CD4-positive, alpha-beta T cell treated with Interferon gamma for 1 hour (primary cell): Measurements from ENCODE around the gene C10orf71.
A peak's percentile ranks its signal among the peaks of the same experiment; 100 is the strongest.

Experiments used
- DNase-seq: peaks from one replicate; pipeline ENCODE4 v3.0.0-alpha.2; 2020

The C10orf71 gene

GRCh38 chr10:49294731-49295130 lies 4.2 kb upstream of the C10orf71 start:
- DNase-seq = no peak

DNA sequence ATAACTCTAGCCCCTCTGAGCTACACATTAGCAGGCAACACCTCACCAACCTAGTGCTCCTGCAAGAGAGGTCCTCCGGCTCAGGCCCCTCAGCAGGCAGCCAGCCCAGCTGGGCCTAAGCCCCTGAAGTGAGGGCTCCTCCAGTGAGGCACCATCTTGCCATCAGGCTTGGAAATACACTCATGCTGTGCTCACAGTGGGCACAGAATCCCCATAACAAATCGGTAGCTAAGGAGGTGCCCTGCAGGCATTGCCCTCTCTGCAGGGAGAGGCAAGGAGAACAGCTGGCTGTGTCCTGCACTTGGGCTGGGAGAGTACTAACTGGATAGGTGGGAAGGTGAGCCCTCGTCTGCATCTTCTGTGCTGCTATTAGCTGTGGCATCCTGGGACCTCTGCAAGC lies 3.7 kb upstream of the C10orf71 start:
- no peak for DNase-seq

DNA sequence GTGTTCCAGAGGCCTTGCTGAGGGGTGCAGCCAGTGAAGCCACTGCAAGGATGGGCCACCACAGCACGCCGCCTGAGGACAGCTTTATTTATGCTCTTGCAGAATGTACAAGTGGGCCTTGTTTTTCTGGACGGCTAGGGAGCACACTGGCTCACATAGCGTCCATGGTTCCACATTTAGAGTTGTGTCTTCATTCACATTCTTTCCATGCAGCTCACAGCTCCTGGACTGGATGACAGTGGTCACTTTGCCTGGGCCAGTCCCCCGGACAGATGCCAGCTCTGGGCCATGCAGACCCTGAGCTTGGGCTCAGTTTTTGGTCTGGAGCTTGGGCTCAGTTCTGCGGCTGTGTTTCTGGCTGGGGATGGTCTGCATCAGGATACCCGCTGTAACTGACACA lies 2.6 kb upstream of the C10orf71 start:
- no peak for DNase-seq

DNA sequence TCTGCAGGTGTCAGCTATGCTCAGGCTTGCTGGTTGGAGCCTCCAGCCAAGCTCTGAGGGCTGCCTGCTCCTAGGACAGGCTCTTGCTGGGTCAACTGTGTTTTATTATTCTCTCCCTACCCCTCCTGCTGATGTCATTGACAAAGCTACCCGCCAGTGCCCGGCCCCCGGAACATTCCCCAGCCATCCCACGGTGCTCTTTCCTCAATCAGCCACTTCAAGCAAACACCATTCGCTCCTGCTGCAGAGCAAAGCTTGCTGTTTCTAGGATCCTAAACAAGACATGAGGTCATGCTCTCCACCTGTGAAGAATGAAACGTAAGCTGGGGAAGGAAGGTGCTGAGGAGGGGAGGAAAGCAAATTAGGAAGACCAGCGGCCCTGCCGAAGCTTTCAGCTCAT lies 2.1 kb upstream of the C10orf71 start:
- no peak for DNase-seq

DNA sequence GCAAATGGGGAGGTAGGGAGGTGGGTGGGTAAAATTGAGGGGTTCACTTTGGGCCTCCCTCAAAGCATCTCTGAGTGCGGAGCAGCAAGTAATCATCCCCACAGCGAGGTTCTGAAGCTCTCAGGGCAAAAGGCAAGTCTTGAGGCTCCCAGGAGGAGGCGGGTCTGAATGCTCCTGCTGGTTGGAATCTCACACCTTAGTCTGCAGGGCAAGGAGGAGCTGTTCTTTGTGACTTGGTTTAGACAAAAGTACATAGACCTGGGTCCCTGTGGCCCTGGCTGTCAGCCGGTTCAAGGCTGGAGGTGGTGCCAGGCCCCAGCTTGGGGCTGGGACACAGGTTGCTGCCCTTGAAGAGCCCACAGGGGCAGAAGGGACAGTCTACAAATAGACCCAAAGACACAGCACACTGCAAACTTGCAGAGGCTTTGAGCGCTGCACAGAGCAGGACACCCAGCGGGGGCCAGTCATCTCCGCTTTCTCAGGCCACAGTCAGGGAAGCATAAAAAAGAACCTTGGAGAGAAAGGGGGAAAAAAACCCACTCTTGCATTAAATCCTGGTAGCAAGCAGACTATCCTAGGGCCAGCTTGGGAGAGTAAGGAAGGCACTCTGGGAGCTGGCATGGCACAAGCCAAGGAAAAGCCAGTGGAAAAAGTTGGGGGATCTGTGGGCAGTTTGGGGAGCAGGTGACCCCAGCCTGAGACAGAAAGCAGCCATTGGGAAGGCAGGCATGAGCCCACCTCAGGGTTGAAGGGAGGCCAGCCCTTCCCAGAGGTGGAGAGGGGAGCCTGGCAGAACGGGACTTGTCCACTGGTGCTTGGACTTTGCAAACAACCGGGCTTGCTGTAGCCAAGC lies 926 bp upstream of the C10orf71 start:
- no peak for DNase-seq

DNA sequence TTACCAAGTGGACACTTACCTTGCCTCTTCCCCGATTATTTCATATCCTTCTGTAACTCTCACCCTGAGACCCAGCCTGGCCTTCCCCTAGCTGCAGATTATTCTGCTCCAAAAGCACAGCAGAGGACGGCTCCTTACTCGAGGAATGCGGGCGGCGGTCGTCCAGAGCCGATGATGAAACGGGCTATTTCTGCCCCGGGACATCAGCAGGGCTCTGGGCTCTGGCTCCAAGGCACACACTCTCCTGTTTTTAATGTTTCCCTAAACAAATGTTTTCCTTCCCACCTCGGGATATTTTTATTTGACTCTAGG lies 343 bp upstream of the C10orf71 start:
- DNase-seq = no peak

DNA sequence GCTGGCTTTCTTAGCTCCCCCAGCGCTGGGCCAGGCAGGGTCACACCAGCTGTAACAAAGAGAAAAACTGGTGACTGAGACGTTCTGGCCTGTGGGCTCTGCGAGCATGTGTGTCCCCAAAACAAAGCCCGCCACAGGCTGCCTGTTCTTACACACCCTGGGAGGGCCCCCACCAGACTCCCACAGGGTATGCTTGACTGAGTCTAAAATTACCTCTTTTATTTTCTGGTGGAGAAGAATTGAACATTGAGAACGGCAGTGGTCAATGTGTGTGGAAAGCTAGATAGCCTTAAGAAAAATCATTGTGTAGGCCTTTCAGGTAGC lies 808 bp downstream of the C10orf71 start:
- no peak for DNase-seq

- DNase-seq = no peak
These were observed 1.4 kb downstream of the C10orf71 start for GRCh38 chr10:49300140-49300974.

GRCh38 chr10:49301302-49301701 lies 2.3 kb downstream of the C10orf71 start:
- no peak for DNase-seq

- DNase-seq = no peak
These were observed 3.1 kb downstream of the C10orf71 start for GRCh38 chr10:49302088-49302487.

DNA sequence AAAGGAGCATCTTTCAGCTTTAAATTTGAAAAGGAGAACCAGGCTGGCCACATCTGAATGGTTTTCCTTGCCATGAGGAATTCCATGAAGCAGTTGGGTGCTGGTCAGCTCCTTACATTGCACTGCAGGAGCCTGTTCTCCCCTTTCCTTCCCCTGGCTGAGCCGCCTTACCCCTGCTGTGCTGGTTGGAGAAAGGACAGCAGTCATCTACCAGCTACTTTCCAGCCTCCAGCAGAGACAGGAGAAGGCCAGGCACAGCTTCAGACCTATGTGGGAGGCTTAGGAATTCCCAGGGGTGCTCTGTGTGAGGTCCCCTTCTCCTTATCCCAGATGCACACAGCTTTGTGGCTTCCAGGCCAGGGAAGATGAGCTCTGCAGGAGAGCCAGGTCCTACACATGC lies 4.7 kb downstream of the C10orf71 start:
- DNase-seq = no peak

- DNase-seq = no peak
These were observed 5.2 kb downstream of the C10orf71 start for GRCh38 chr10:49304137-49304536.

DNA sequence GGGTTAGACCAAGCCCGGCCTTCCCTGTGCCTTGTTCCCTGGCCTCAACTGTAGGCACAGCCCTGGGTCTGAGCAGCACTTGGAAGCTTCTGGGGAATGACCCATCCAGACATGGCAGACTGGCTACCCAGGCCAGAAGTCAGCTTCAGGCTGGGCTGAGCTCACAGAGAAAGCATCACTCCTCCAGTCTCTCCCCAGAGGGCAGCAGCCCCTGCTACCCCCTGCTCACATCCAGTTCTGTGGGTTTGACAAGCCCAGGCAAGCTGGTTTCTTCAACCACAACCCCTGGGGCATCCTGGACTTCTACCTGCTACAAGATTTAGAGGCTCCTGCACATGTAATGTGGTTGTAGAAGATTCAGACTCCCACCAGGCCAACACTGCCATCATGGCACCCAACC lies 9.0 kb downstream of the C10orf71 start:
- DNase-seq = no peak

GRCh38 chr10:49308881-49309280 lies 9.9 kb downstream of the C10orf71 start:
- DNase-seq = no peak

DNA sequence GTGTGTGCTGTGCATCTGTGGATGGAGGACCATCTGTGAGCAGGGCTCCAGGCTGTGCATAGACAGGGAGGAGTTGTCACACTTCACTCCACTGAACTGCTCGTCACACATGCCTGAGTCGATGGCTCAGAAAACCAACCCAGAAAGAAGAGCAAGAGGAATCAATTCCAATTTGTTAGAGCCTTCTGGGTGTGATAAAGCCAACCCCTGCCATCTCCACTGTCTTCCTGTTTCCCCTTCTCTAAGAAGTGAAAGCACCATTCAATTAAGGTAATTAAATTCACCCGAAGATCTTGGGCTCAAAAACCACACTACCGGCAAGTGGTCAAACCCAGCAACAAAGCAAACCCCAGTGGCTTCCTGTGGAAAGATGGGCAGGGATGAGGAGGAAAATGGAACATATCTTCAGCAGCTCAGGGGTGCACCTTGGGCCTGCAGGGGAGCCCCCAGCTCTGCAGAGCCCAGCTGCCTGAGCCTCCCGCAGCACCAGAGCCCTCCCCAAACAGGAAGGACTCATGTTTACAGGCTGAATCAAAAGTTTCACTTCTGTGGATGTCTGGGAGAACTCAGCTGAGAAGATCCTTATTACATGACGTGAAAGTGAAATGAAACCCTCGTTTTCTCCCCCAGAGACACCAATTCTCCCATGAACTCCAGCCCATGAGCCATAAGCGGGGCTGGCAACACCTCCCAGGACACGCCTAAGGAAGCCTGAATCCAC lies 10.9 kb downstream of the C10orf71 start:
- no peak for DNase-seq

DNA sequence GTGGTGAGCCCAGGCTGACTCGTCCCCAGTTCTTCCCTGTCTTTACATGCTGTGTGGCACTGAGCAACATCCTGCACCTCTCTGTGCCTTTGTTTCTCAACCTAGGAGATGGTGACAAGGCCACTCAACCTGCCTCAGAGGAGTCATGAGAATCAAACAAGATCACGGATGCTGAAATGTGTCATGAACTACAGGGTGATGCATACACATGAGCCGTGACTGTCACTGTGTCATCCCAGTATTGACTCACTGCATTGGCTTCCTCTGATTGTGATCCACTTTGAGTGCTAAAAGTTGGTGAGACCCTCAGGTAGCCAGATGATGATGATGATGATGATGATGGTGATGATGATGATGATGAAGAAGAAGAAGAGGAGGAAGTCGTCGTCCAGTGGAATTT lies 11.5 kb downstream of the C10orf71 start:
- DNase-seq = peak; percentile 45

DNA sequence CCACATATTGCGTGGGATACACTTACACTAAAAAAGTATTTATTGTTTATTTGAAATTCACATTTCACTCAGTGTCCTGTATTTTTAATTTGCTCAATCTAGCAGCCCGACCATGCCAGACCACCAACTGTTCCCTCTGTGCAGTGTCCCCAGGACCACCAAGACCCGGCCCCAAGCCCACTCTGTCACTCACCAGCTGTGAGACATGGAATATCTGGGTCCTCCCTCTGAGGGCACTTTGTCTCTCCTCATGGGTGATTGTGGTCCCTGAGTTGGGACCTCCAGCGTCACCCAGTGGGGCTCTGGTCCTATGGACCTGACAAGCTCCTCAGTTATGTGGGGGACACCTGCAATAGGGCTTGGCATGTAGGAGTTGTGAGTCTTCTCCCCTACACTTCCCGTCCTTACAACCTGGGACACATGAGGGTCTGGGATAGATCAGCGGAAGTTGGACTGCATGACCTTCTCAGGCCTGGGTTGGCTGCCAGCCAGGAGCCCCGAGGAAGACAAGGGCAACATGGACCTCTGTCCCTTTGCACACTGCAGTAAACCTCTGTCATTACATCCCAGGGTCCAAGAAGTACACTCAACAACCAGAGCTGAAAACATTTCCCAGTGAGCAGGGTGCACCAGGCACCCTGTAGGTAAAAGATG lies 12.1 kb downstream of the C10orf71 start:
- no peak for DNase-seq

DNA sequence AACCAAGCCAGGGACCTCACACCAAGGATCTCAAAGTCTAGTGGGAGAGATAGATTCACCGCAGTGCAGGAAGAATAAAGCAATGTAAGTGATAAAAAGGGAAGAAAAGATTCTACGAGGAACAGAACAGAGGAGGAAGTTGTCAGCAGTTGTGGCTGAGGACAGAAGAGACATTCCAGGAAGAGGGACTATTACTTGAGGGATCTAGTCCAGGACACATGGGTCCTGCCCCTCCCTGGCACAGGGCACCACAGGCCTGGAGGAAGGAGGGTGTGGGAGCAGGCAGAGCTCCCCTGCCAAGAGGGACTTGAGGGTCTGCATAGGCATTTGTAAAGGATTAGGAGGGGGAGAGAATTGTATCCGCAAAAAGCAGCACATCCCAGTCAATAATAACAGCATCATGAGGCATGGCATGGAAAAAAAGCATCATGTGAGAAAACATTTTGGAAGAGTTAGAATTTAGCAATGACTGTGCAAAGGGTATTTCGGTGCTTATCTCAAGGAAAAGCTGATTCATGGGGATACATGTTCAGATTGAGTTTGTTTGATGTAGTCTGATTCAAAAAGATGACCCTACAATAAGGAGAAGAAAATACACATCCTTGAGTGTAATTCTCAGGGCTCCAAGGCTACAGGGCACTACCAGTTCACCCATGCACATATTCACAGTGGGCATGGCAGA lies 12.7 kb downstream of the C10orf71 start:
- DNase-seq = no peak

DNA sequence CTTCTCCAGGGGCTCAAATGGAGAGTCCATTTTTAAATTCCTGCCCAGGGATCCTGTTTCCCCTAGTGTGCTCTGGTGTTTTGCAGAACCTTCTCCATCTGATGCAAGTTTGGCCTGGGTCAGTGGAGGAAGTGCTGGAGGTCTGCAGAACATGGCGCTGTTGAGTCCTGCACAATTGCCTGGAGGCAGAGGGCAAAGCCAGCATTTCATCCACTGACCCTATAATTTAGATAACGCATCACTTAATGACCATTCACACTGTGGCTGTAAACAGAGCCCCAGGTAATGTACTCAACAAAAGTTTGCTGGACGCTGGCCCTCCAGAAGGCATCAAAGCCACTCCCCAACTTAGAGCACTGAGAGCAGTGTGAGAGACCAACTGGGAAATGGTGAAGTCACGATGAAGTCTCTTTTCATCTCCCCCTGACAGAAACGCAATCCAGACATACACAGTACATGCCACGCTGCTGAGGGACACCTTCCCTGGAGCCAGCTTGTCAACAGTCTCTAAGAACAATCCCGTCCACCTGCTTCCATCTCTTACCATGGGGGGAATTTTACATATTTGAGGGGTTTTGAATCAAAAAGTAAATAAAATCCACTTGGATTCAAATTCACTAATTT lies 13.4 kb downstream of the C10orf71 start:
- DNase-seq = no peak

GRCh38 chr10:49313501-49314070 lies 14.6 kb downstream of the C10orf71 start:
- DNase-seq = no peak

DNA sequence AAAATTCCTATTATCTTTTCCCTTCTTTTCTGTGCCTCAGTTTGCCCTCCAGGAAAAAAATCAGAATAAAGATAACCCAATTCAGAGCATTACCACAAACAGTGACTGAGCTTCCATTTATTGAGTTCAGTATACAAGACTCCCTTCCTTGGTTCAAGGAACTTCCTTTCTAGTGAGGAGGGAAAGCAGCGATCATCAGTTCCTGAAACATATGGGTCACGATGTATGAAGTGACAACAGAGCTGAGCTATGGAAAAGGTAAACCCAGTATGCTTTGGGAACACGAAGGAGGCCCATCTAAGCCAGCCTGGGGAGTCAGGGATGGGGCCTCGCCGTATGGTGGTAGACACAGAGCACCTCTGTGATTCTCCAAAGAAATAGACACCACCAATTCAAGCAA lies 15.8 kb downstream of the C10orf71 start:
- DNase-seq = no peak

GRCh38 chr10:49318028-49318427 lies 19.1 kb downstream of the C10orf71 start:
- no peak for DNase-seq
